Fibroblast of skin of scalp (primary cell): ENCODE results near the gene TBC1D14.
A peak's percentile ranks its signal among the peaks of the same experiment; 100 is the strongest.
"Not testable (repeated sequence)": the region's sequence is repeated elsewhere in the genome, so short reads cannot be mapped to it uniquely, and the experiment has no call there.

ENCODE experiments used
- DNase-seq: peaks from one replicate; pipeline ENCODE4 v3.0.0-alpha.2; 2013

Gene TBC1D14

DNA sequence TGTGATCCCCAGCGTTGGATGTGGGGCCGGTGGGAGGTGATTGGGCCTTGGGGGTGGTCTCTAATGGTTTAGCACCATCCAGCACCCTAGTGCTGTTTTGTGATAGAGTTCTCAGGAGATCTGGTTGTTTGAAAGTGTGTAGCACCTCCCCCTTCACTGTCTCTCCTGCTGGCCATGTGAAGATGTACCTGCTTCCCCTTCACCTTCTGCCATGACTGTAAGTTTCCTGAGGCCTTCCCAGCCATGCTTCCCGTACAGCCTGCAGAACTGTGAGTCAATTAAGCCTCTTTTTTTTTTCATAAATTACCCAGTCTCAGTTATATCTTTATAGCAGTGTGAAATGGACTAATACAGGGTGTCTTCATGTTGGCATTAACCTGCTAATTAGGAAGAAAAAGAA is 19.3 kb upstream of the TBC1D14 start:
- DNase-seq, result no peak

DNA sequence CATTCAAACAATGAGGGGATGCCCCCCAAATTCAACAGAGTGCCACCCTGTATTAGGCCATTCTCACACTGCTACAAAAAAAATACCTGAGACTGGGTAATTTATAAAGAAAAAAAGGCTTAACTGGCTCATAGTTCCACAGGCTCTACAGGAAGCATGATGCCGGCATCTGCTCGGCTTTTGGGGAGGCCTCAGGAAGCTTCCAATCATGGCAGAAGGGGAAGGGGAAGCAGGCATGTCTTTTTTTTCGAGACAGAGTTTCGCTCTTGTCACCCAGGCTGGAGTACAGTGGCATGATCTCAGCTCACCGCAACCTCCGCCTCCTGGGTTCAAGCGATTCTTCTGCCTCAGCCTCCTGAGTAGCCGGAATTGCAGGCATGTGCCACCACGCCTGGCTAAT is 18.7 kb upstream of the TBC1D14 start:
- DNase-seq, result not testable (repeated sequence)

DNA sequence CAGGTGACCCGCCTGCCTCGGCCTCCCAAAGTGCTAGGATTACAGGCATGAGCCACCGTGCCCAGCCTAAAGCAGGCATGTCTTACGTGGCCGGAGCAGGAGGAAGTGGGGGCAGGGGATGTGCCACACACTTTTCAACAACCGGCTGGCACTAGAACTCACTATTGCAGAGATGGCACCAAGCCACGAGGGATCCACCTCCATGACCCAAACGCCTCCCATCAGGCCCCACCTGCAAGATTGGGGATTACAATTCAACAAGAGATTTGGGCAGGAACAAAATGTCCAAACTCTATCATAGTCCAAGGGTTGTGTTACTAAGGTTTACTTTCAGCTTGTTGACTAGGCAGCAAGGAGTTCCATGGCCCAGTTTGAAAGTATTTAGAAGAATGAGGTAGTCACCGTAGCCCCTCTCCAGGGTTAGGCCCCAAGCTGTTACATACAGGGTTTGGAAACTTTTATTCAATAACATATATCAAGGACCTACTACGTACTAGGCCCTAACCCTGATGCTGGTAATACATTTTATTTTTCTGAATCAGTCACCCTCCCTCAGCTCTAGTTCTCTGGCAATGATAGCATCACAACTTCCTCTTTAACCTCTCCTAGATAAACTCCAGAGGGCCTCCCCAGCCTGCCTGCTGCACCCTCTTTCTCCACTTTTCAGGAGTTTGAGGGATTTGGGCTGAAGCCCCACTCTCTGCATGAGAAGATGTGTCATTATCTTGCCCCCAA is 18.0 kb upstream of the TBC1D14 start:
- DNase-seq, result no peak

DNA sequence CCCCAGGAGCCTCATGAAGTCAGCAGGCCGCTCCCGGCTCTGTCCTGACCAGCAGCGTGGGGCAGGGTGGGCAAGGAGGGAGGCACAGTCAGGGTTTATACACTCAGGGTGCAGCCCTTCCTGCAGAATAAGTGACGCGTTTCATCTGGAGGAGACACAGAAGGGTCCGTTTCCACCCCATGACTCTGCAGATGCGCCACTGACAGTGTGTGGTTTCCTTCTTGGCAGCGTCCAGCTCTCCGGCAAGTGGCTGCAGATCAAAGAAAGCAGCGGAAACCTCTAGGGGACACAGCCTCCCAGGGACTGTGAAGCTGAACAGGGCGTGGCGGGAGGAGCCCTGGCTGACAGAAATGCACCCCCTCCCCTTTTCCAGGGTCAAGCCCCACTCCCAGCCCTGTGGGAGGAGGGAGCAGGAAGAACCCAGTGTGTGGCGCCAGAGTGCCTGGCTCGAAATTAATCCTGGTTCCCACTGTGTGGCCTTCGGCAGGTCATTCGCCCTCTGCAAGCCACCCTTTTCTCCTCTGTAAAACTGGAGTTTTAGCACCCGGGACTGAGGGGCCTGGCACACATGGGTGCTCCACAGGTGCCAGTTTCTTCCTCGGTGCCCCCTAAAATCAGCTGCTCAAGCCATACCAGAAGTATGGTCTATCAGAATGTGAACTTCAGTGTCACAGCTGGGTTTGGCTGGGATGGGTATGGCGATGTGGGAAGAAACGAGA is 17.3 kb upstream of the TBC1D14 start:
- DNase-seq, result peak; percentile 67

DNA sequence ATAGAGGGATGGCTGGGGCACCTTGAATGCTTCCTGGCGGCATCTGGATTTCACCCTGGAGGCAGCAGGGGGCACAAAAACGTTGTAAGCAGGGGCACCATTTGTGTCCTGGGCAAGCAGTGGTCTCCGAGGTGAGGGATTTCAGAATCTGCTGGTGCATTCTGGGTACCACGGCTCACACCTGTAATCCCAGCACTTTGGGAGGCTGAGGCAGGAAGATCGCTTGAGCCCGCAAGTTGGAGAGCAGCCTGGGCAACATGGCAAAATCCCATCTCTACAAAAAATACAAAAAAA is 16.8 kb upstream of the TBC1D14 start:
- DNase-seq, result no peak

DNA sequence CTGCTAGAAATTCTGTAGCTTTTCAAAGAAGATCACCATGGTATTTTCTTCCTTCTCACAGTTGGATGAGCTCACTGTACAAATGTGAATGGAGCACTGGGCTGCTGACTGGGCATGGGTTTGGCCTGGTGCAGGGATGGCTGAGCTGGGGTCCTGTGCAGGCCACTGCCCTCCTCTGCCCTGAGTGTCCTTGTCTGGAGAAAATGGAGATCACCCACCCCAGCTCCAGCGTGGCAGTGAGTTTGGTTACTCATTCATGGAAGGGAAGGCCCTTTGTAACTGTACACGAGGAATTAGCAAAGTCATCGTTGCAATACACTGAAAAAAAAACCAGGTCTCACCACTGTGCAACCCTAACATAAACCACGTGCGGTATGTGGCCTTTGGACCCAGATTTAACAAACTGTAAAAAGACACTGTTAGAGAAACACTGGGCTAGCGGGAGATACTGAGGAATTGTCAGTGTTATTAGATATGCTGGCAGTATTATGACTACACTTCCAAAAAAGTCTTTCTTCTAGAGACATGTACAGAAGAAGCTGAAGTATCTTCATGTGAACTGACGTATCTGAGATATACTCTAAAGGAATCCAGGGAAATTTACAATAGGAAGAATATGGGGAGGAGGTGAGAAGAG is 16.1 kb upstream of the TBC1D14 start:
- DNase-seq, result peak; percentile 51

DNA sequence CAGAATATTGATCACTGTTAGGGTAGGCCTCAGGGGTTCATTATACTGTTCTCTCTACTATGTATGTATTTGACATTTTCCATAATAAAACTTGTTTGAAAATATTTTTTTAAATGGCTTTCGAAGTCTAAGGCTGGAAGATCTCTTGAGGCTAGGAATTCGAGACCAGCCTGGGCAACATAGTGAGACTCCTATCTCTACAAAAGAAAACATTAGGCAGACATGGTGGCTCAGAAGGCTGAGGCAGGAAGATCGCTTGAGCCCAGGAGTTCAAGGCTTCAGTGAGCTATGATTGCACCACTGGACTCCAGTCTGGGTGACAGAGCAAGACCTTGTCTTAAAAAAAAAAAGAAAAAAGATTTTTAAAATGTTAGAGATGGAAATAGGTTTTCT is 15.5 kb upstream of the TBC1D14 start:
- no peak for DNase-seq

DNA sequence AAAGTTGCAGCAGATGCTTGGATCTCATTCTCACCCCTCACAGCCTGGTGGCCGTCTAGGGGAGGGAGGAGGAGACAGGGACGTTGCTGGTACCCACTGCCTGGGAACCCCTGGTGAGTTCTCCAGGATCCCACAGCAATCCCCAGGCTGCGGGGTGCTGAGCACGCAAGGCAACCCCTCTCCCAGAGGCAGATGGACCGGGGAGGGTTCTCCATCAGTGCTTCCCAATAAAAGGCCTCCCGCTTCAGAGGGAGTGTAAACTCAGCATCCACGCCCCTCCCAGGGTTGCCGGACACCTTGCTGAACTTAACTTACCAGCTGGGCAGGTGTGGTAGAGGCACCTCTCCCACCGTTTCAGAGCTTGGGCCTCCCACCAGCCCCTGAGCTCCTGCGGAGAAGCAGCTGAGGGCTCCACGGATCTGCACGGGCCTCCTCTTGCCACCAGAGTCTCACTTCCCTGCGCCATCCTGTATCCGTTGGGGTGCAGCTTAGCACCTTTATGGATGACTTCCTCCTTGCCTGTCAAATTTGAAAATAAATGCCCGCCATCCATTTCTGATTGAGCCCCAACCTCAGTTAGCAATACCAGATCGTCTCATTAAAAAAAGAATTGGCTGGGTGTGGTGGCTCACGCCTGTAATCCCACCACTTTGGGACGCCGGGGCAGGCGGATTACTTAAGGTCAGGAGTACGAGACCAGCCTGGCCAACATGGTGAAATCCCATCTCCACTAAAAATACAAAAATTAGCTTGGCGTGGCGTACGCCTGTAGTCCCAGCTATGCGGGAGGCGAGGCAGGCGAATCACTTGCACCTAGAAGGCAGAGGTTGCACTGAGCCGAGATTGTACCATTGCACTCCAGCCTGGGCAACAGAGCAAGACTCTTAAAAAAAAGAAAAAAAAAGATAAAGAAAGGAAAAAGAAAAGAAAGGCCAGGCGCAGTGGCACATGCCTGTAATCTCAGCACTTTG is 14.8 kb upstream of the TBC1D14 start:
- no peak for DNase-seq

DNA sequence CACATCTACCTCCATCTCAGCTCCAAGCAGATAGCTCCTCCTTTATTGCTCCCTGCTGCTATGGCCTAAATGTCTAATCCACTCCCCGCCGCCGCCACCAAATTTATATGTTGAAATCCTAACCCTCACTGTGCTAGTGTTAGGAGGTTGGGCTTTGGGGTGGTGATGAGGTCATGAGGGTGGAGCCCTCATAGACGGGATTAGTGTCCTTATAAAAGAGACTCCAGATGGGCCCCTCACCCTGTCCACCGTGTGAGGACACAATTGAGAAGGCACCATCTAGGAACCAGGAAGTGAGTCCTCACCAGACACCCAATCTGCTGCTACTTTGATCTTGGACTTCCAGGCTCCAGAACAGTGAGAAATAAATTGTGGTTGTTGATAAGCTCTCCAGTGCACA is 13.6 kb upstream of the TBC1D14 start:
- DNase-seq, result no peak

DNA sequence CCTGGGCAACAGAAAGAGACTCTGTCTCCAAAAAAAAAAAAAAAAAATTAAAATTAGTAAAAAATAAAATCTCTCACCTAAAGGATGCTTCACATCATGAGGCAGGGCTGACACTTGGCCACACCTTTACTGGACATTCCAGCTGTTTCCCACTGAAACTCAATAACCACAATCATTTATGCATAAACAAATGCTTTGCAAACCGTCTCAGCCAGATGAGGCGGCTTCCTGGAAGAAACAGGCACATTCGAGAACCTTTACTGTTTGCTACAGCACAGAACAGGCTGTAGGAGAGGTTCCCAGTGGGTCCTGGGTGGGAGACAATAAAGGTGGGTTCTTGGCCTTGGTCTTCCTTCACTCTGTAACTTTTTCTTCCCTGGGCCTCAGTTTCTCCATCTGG is 10.9 kb upstream of the TBC1D14 start:
- DNase-seq, result no peak

DNA sequence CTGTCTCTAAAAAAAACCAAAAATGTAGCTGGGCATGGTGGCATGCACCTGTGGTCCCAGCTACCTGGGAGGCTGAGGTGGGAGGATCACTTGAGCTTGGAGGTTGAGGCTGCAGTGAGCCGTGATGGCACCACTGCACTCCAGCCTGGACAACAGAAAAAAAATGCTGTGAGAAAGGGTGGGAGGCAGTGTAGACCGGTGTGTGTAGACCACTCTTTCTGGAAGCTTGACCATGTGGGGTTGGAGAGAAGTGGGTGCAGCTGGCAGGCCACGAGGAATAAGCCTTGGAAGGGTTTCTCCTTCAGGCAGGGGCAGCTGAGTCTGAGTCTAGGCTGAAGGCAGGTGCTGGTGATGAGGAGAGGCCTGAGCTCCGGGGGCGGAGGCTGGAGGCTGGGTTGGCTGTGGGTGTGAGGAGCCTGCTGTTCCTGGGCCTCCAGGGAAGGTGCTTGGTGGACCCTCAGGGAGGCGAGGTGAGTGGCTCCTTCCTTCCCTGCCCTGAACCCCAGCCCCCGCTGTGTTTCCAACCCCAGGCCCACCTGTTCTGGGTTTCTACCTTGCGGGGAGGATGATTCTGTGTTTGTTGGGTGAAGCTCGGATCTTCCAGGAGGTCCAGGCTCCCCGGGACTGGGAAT is 9.3 kb upstream of the TBC1D14 start:
- DNase-seq, result no peak

DNA sequence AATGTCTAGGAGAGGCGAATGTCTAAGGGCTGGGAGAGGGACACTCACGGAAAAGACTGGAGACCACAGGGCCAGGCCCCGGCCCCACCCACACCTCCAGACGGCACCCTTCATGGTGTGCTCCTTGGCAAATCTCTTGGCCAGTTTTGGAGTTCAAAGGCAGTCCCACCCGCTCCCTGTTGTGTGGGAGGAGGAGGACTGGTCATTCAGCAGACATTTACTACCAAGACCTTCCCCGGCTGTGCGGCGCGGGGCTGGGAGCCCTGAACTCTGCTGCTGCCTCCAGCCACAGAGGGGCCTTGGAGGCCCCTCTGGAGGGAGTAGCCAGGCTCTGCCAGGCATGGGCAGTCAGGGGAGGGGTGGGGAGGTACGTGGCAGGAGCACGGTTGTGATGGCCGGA is 8.7 kb upstream of the TBC1D14 start:
- no peak for DNase-seq

DNA sequence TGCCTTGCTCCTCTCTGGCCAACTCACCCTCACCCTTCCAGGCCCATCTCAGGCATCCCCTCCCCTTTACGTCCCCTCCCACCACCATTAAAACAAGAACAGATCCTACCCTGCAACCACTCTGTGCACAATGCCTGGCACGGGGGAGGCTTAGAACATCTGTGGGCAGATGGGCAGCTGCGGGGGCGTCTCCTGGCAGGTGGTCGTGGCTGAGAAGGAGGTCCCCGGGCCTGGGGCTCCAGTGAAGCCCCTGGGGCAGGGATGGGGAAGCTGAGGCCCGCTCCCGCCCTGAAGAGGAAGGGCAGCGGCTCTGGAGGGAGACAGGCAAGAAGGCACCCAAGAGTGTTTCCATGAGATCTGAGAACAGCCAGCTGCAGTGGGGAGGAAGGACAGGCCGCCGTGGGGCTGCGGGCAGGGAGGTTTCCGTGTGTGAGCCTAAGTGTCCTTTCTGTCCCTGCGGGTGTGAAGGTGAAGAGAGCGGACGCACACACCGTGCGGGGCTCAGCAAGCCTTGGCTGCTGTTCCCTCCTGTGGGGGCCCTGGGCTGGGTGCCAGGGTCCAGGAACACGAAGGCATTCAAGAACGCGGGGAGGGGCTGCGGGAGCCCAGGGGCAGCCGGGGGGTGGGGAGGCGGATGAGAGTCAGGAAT is 7.8 kb upstream of the TBC1D14 start:
- DNase-seq, result no peak

DNA sequence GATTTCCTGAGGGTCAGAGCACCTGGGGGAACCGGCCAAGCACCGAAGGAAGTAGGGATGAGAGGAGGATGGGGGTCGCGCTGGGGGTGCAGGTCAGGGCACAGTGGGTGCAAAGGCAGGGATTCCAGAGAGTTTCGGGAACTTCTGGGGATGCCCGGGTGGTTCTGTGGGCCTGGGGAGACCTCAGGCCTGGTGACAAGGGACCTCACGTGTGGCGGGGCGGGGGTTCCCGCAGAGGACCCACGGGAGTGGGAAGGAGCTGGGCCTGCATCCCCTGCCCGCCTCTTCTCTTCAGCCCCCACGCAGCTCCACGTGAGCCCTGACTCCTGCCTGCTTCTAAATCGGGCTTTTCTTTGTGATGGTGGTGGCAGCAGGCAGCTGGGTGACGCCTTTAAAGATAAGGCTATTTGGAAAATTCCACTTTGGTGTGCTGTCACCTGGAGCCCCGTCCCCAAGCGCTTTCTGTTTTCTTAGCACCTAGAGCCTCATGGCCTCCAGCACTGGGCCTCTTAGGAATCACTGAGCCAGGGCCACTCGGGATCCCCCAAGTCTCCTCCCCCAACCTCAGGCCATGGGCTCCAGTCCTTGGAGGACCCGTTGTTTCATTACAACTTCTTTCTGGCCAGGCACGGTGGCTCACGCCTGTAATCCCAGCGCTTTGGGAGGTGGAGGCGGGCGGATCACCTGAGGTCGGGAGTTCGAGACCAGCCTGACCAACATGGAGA is 7.1 kb upstream of the TBC1D14 start:
- no peak for DNase-seq

DNA sequence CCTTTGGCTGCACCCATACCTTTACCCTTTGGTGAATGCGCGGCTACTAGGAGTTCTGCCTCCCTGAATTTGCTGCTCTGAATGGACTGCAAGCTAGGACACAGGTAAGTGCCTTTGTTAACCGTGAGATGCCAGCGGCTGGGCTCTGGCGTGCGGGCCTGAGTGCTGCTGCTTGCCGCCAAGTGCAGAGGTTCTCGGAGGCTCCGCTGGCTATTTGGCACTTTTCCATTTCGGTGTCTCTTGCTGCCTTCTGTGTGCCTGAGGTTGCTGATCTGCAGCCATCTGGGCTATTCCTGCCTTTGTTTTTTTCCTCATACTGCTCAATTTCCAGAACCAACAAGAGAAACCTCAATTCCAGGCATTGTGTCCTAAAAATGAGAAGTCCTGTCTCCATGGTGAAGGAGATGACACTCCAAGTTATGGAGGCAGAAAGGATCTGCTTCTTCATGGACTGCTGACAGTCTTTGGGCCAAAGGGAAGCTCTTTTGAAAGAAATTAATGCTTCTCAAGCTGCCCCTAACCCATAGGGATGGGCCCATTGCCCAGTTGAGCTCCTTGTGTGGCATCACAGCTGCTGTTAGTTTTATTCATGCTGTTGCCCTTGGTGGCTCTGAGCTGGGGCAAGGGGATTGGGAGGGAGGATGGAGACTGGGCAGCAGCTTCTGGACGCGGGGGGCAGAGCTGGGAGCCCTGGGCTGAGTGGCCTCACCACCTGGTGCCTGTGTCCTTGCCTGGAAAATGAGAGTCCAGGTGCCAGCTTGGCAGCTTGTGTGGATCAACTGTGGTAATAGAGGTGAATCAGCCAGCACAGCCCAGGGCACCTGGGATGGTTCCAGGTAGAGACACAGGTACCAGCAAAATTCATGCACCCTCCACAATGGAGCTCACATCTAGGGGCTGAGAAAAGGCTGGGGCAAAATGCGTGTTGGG is 3.8 kb upstream of the TBC1D14 start:
- DNase-seq, result no peak

DNA sequence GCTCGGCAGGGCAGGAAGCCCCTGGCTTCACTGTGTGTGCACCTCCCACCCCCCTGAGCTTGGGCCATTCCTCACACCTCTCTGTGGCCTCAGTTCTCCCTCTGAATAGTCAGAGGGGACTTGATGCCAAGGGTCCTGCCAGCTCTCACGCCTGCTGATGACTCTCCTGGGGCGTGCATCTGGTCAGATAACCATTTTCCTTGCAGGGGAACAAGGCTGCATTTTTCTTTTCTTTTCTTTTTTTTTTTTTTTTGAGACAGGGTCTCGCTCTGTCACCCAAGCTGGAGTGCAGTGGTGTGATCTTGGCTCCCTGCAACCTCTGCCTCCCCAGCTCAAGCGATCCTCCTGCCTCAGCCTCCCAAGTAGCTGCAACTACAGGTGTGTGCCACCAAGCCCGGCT is 3.1 kb upstream of the TBC1D14 start:
- not testable (repeated sequence) for DNase-seq

DNA sequence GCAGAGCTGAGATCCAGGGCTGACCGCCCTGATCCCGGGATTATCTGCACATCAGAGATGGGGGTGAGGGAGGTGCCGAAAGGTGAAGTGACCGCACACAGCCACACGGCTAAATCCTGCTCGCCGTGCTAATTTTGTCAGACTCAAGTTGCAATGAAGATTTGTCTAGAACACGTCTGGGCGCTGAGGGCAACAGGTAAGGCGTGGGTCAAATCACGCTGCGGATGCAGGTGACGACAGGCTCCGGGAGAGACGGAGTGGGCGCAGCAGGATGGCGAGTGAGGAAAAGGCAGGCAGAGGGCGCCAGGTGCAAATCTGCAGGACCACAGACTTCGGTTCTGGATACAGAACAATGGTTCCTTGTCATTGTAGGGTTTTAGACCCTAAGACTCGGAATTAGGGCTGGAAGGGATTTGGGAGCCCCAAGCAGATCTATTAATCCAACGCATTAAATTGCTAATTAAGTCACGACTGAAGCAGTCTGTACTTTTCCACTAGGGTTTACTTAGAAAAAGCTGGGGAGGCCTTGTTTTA is 1.9 kb upstream of the TBC1D14 start:
- DNase-seq, result no peak

DNA sequence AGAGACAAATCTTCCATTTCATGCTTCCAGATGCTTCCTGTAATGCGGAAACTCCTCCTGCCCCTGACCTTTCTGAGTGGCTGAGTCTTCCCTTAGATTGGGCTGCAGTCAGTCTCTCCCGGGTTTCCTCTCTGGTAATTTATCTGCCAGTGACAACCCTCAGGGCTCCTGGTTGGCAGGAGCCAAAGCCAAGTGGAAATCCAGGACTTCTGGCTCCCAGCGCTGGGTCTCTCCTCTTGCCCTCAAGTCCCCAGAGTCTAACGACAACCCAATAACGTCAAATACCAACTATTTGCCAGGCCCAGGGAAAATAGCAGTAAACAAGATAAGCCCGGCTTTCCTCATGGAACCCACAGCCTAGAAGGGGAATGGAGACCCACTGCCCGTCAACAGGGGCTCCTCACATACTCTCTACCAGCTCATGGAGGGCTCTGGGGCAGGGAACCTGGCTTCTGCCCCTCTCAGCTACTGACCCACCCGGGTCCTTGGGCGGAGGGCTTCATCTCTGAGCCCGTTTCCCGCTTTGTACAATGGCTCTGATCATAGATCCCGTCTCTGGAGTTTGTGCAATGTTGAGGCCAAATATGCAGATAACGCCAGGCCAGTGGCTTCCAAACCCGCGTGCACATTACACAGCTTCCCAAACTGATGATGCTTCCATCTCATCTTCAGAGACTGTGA is 1.1 kb upstream of the TBC1D14 start:
- DNase-seq, result no peak

DNA sequence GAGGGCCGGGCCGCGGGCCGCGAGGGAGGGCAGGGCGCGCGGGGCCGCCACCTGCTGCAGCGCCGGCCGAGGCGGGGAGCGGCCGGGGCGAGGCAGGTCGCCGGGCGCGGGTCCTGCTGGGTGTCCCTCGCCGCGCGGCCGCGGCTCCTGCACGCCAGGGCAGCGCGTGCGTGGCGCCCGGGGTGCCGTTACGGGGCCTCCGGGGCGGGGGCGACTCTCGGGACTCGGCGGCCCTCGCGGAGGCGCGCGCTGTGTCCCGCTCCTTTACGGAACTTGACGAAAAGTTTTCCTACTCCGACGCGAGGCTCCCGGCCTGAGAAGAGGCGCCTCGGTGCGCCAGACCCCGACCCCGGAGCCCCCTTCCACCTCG is 329 bp downstream of the TBC1D14 start:
- no peak for DNase-seq
